Mucosa of descending colon (tissue), 3 donors: ENCODE results near the gene TUBAL3. TPM values are rescaled to one million over a fixed set of nuclear protein-coding genes. Genes with fewer than 3 reads are reported as not detected.

Experiments
- ATAC-seq: fragments of 200-7000 bp; cut with Tn5 transposase; one replicate; pipeline ENCODE4 v1.9.1; 2020; ENCODE audit warnings: mild to moderate bottlenecking, moderate library complexity
- DNase-seq, 3 donors: peaks; one replicate each; pipeline ENCODE4 v3.0.0-alpha.2; 2020
- H3K36me3 ChIP-seq: fragments of 200-600 bp; one replicate; pipeline ENCODE4 v1.8.0; 2021; ENCODE audit warnings: low read depth, mild to moderate bottlenecking
- H3K4me1 ChIP-seq: fragments of 200-600 bp; one replicate; pipeline ENCODE4 v1.8.0; 2021; ENCODE audit warnings: low read depth, mild to moderate bottlenecking
- H3K4me3 ChIP-seq: fragments of 200-600 bp; one replicate; pipeline ENCODE4 v1.8.0; 2021; ENCODE audit warnings: mild to moderate bottlenecking
- H3K9me3 ChIP-seq: fragments of 200-600 bp; one replicate; pipeline ENCODE4 v1.8.0; 2021; ENCODE audit warnings: mild to moderate bottlenecking
- intact Hi-C, 2 donors: fragments of 100-400 bp; cut with DNase I in 1 of 2; cut with micrococcal nuclease in 1 of 2; formaldehyde crosslinking; loops; one replicate each; pipeline versions ENCODE4 v1.11.0 to v1.11.1; 2022; cut with DNase I, micrococcal nuclease
- long read RNA-seq, 2 donors: library from polyadenylated mRNA; unstranded; transcript quantifications; one replicate each; pipeline ENCODE4 v2.0.0, GENCODE V29; 2019 to 2021
- total RNA-seq, 3 donors: library from RNA; stranded (reverse); fragmentation: NEBNext Ultra II Directional in 2 of 3; extraction: Animal tissue kit (Norgen Biotek cat#: 25700) in 2 of 3; gene quantifications; one replicate each; pipeline versions ENCODE4 v1.2.1 to v1.2.4, GENCODE V29; 2021 to 2023
- TF ChIP-seq, protein P1 (sequence below): fragments of 200-600 bp; IDR thresholded peaks from one replicate; pipeline ENCODE4 v1.8.0; 2022; ENCODE audit warnings: antibody characterized with exemption, mild to moderate bottlenecking
- donor health status: DM: no; HTN: no; CAD: no; lungs with moderate emphysema.
- donor health status: DM: no; HTN: no; CAD: no.
- donor health status: DM: no; HTN: yes; CAD: no.

TUBAL3 gene
- 10 to 100 TPM; 20.9 to 64.0 (median 38.7) TPM for total RNA-seq
- long read RNA-seq, donor 1, partial matches to known transcripts, result 0 of 5 reads
- long read RNA-seq, donor 1, other reads (novel, unspliced or antisense), result 5 of 5 reads
- long read RNA-seq, donor 2, partial matches to known transcripts, result 0 of 6 reads
- long read RNA-seq, donor 2, other reads (novel, unspliced or antisense), result 6 of 6 reads

DNA sequence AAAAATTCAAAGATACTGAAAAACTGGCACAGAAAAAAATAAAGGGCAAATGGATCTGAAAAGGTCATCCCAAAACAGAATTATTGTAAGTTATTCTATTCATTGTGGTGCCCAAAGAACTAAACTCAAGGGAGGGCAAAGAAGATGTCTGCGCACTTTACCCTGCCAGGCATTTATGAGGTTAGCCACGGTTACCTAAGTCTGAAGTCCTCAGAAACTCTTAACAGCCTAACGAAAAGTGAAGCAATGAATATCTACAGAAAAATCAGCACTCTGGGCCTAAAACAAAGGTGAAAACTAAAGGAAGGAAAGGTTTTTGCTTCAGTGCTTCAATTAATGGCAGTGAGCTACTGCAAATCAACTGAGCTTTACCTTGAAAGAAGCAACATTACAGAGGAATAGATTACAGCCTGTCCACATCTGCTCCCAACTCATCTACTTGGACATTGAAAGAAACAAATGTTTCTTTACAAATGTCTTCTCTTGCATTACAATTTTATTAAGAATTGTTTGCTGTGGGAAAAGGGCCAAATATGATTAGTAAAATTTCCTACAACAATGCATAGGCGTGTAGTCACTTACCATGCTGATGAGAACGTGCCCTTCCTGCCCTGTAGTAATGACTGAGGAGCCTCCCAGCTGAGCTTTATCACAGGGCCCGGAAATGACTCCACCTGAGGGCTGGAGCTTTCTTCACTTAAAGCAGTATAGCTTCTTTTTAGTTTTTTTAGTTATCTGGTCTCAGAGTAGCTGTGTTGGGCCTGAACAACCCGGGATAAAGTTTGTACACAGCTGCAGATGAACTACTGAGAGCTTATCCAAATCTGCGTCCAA lies at the start of gene TUBAL3:
Gene TUBAL3, minus strand, starts transcription at position 621 of the 834 bp plus-strand sequence. Its CDS starts 36 bp downstream, at position 585.
- ATAC-seq (peak; percentile 95), DNase-seq (peak in 2 of 3 donors; percentile 53 to 70)
- Histone ChIP-seq H3K4me1 (no peaks in the 10 kb centered on the region), H3K4me3 (no peak within 1 kb of the TSS), H3K9me3 (no peaks in the 10 kb centered on the region), H3K36me3 (no peaks in the 10 kb centered on the region)
- intact Hi-C loops, result no loop called here
- TF ChIP-seq, protein P1, sequence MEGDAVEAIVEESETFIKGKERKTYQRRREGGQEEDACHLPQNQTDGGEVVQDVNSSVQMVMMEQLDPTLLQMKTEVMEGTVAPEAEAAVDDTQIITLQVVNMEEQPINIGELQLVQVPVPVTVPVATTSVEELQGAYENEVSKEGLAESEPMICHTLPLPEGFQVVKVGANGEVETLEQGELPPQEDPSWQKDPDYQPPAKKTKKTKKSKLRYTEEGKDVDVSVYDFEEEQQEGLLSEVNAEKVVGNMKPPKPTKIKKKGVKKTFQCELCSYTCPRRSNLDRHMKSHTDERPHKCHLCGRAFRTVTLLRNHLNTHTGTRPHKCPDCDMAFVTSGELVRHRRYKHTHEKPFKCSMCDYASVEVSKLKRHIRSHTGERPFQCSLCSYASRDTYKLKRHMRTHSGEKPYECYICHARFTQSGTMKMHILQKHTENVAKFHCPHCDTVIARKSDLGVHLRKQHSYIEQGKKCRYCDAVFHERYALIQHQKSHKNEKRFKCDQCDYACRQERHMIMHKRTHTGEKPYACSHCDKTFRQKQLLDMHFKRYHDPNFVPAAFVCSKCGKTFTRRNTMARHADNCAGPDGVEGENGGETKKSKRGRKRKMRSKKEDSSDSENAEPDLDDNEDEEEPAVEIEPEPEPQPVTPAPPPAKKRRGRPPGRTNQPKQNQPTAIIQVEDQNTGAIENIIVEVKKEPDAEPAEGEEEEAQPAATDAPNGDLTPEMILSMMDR, result no peak

DNA sequence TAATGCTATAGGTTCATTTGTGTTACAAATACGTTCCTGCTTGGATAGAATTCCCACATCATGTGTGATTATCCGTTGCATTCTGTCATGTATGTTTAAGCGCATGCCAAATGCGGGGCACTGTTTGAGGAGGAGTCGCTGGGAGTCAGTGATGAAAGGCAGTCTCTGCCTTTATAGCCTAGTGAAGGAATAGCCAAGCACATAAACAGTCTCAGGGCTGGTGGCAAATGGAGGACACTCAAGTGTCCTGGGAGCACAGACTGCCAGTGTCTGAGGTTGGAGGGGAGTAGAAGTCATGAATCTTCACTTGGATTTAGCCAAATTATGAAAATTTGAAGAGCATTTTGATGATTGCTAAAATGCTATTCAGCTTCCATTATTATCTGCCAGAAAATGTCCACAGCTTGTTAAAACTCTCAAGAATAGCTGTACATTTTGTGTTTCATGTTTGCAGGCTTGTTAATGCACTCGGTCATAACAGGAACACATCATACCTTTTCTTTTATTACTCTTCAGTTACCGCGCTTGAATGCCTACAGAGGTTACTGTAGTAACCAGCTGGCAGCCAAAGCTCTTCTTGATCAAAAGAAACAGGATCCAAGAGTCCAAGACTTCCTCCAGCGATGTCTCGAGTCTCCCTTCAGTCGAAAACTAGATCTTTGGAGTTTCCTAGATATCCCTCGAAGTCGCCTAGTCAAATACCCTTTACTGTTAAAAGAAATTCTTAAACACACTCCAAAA lies 49.3 kb upstream of the TUBAL3 start:
- no peak for DNase-seq
- Histone ChIP-seq H3K9me3 (no peaks in the 10 kb centered on the region), H3K4me3 (no peak overlapping the region), H3K36me3 (peaks cover 17% of the 10 kb centered on the region), H3K4me1 (peaks cover 9% of the 10 kb centered on the region)
- intact Hi-C loops, result loop anchor here in 1 of 2 donors (10.0 kb wide), 1 partner anchor 101 kb away; no protein-coding TSS in a partner anchor
- TF ChIP-seq, protein P1, result no peak
- ATAC-seq, result peak; percentile 23

GRCh38 chr10:5450605-5451384 lies 46.2 kb upstream of the TUBAL3 start:
- no peak for ATAC-seq
- TF ChIP-seq, protein P1, result no peak
- no peaks in the 10 kb centered on the region for H3K9me3 ChIP-seq
- DNase-seq, result no peak
- peaks cover 9% of the 10 kb centered on the region for H3K4me1 ChIP-seq
- peaks cover 7% of the 10 kb centered on the region for H3K36me3 ChIP-seq
- intact Hi-C loops, result loop anchor here in 1 of 2 donors (10.0 kb wide), 1 partner anchor 104 kb away; no protein-coding TSS in a partner anchor
- H3K4me3 ChIP-seq, result no peak overlapping the region

DNA sequence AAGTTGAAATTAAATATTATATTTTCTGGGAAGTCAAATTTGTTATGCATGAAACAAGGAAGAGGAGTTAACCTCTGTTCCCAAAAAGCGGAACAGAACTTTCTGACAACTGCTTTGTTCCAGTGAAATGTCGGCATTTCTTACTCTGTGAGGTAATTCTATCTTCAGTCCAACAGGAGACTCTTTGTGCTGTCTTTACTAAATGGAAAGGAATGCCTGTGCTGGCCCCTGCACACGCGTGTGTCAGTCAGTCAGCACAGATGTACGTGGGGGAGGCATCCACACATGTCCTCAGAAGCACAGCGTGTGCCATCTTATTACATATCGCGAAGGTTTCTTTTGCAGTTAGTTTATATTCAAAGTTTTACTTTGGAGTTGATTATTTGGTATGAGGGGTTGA lies 45.2 kb upstream of the TUBAL3 start:
- no peak overlapping the region for H3K4me3 ChIP-seq
- DNase-seq, result no peak
- TF ChIP-seq, protein P1, result no peak
- intact Hi-C loops, result loop anchor here (5.0 to 10.0 kb wide), 2 partner anchors 97 to 105 kb away; no protein-coding TSS in a partner anchor
- H3K4me1 ChIP-seq, result peaks cover 11% of the 10 kb centered on the region
- H3K9me3 ChIP-seq, result no peaks in the 10 kb centered on the region
- H3K36me3 ChIP-seq, result peaks cover 6% of the 10 kb centered on the region
- no peak for ATAC-seq

GRCh38 chr10:5449227-5449626 lies 44.6 kb upstream of the TUBAL3 start:
- peak overlapping the region; percentile 4 for H3K4me3 ChIP-seq
- TF ChIP-seq, protein P1, result no peak
- ATAC-seq (no peak), DNase-seq (no peak)
- intact Hi-C loops, result loop anchor here in 1 of 2 donors (5.0 kb wide), 1 partner anchor 98 kb away; no protein-coding TSS in a partner anchor
- H3K4me1 ChIP-seq, result peaks cover 17% of the 10 kb centered on the region
- no peaks in the 10 kb centered on the region for H3K9me3 ChIP-seq
- no peaks in the 10 kb centered on the region for H3K36me3 ChIP-seq
